GM18498 (cell line): ENCODE results near the gene OR4D9.

ENCODE experiments used
- ATAC-seq: cut with Tn5 transposase; IDR thresholded peaks from one replicate; pipeline ENCODE4 v1.9.1; 2021; ENCODE audit warnings: mild to moderate bottlenecking, moderate library complexity; ENCODE audit not compliant: unreplicated experiment

OR4D9 gene

GRCh38 chr11:59550368-59550841 lies 39.1 kb downstream of the OR4D9 start:
- ATAC-seq, result peak; percentile 88

GRCh38 chr11:59550842-59551658 lies 39.7 kb downstream of the OR4D9 start:
- peak; percentile 40 for ATAC-seq

GRCh38 chr11:59551659-59552521 lies 40.6 kb downstream of the OR4D9 start:
- ATAC-seq, result no peak

GRCh38 chr11:59552844-59553243 lies 41.5 kb downstream of the OR4D9 start:
- no peak for ATAC-seq

GRCh38 chr11:59553323-59553722 lies 42.0 kb downstream of the OR4D9 start:
- no peak for ATAC-seq

- ATAC-seq, result no peak
Observed at GRCh38 chr11:59555601-59556114, 44.3 kb downstream of the OR4D9 start.

GRCh38 chr11:59556115-59556916 lies 45.0 kb downstream of the OR4D9 start:
- peak; percentile 26 for ATAC-seq

GRCh38 chr11:59556917-59557348 lies 45.6 kb downstream of the OR4D9 start:
- ATAC-seq, result peak; percentile 14

- no peak for ATAC-seq
Observed at GRCh38 chr11:59558270-59558643, 46.9 kb downstream of the OR4D9 start.

GRCh38 chr11:59559886-59560285 lies 48.5 kb downstream of the OR4D9 start:
- ATAC-seq, result no peak

- peak; percentile 25 for ATAC-seq
Observed at GRCh38 chr11:59560290-59560701, 49.0 kb downstream of the OR4D9 start.

- peak; percentile 54 for ATAC-seq
Observed at GRCh38 chr11:59560702-59561473, 49.5 kb downstream of the OR4D9 start.

- ATAC-seq, result no peak
Observed at GRCh38 chr11:59562292-59562691, 51.0 kb downstream of the OR4D9 start.
